Measurements from ENCODE around the gene CLBA1.

- TF ChIP-seq CTCF (conservative IDR thresholded peaks at IDR 0.05; ENCODE audit: low read depth, low read length), result no peak
- TF ChIP-seq EZH2 (IDR thresholded peaks at IDR 0.05; ENCODE audit: borderline replicate concordance, low read depth, low read length, poor library complexity, severe bottlenecking), result no peak
Observed at GRCh38 chr14:104954746-104955395, 30.7 kb upstream of the CLBA1 start.

All from A673 (cell line).